HEK293 (cell line): ENCODE results near the gene TRAF3IP1.
"Not testable (repeated sequence)": the region's sequence is repeated elsewhere in the genome, so short reads cannot be mapped to it uniquely, and the experiment has no call there.

Experiments used
- CTCF ChIA-PET: fragments of 350-600 bp; formaldehyde crosslinking; extraction: SDS; loops from one replicate; lab custom pipeline; 2021; ENCODE audit warnings: antibody characterized with exemption; lab: Yijun Ruan, JAX
- POLR2A ChIA-PET: fragments of 300-600 bp; formaldehyde crosslinking; extraction: SDS; loops from one replicate; lab custom pipeline; 2020; ENCODE audit warnings: antibody characterized with exemption, inconsistent platforms; lab: Yijun Ruan, JAX
- H3K27ac ChIP-seq: fragments of 200-500 bp; sonication (Bioruptor generic); 2 replicates; pipeline ENCODE4 v1.5.1; 2014; ENCODE audit warnings: low read depth, low read length, control low read depth, inconsistent platforms; ENCODE audit errors: extremely low read depth
- H3K36me3 ChIP-seq, 2 experiments: fragments of 200-500 bp in 1 of 2; sonication (Bioruptor generic) in 1 of 2; 1 replicate in 1 of 2; 2 replicates in 1 of 2; pipeline ENCODE4 v1.5.1; 2014 to 2017; ENCODE audit warnings: inconsistent platforms in 2 of 2, low read length in 2 of 2; ENCODE audit not compliant: control insufficient read depth in 2 of 2, insufficient read depth in 1 of 2
- H3K4me1 ChIP-seq: fragments of 200-500 bp; sonication (Bioruptor generic); 2 replicates; pipeline ENCODE4 v1.5.1; 2014; ENCODE audit warnings: mild to moderate bottlenecking, low read length, inconsistent platforms; ENCODE audit not compliant: control insufficient read depth, insufficient read depth
- H3K4me3 ChIP-seq: 2 replicates; pipeline ENCODE4 v1.5.1; 2011; ENCODE audit warnings: low read depth, mild to moderate bottlenecking, control low read depth, low read length, moderate library complexity
- H3K9me3 ChIP-seq: fragments of 200-500 bp; sonication (Bioruptor generic); 2 replicates; pipeline ENCODE4 v1.5.1; 2014; ENCODE audit warnings: low read depth, low read length, inconsistent platforms; ENCODE audit not compliant: control insufficient read depth, insufficient read depth
- BCL6B ChIP-seq: fragments of 450-650 bp; formaldehyde crosslinking; IDR thresholded peaks from 2 replicates; pipeline ENCODE4 v1.5.1; 2017; ENCODE audit warnings: missing biosample characterization, missing genetic modification characterization
- CTCF ChIP-seq: fragments of 450-650 bp; formaldehyde crosslinking; IDR thresholded peaks from 2 replicates; pipeline ENCODE4 v1.5.1; 2016; ENCODE audit warnings: missing biosample characterization, missing genetic modification characterization
- MZF1 ChIP-seq: fragments of 450-650 bp; formaldehyde crosslinking; IDR thresholded peaks from 2 replicates; pipeline ENCODE4 v1.5.1; 2017; ENCODE audit warnings: missing biosample characterization, missing genetic modification characterization, borderline replicate concordance
- PRDM1 ChIP-seq: fragments of 450-650 bp; formaldehyde crosslinking; IDR thresholded peaks from 2 replicates; pipeline ENCODE4; 2016; ENCODE audit warnings: missing biosample characterization, missing genetic modification characterization
- RBAK ChIP-seq: fragments of 450-650 bp; formaldehyde crosslinking; IDR thresholded peaks from 2 replicates; pipeline ENCODE4 v1.5.1; 2016; ENCODE audit warnings: missing biosample characterization, missing genetic modification characterization
- SP3 ChIP-seq: fragments of 450-650 bp; formaldehyde crosslinking; IDR thresholded peaks from 2 replicates; pipeline ENCODE4 v1.5.1; 2016; ENCODE audit warnings: missing biosample characterization, missing genetic modification characterization
- ZFHX2 ChIP-seq: fragments of 450-650 bp; formaldehyde crosslinking; conservative IDR thresholded peaks from 2 replicates; pipeline ENCODE4 v1.5.1; 2016; ENCODE audit warnings: missing biosample characterization, missing genetic modification characterization
- ZNF112 ChIP-seq: fragments of 450-650 bp; formaldehyde crosslinking; IDR thresholded peaks from 2 replicates; pipeline ENCODE4 v1.5.0; 2017; ENCODE audit warnings: missing biosample characterization, missing genetic modification characterization
- ZNF132 ChIP-seq: fragments of 450-650 bp; formaldehyde crosslinking; IDR thresholded peaks from 2 replicates; pipeline ENCODE4 v1.5.1; 2017; ENCODE audit warnings: missing biosample characterization, missing genetic modification characterization, borderline replicate concordance
- ZNF155 ChIP-seq: fragments of 450-650 bp; formaldehyde crosslinking; IDR thresholded peaks from 2 replicates; pipeline ENCODE4 v1.5.1; 2016; ENCODE audit warnings: missing biosample characterization, missing genetic modification characterization
- ZNF280D ChIP-seq: fragments of 450-650 bp; formaldehyde crosslinking; IDR thresholded peaks from 2 replicates; pipeline ENCODE4 v1.5.1; 2016; ENCODE audit warnings: missing biosample characterization, missing genetic modification characterization
- ZNF341 ChIP-seq: fragments of 450-650 bp; formaldehyde crosslinking; IDR thresholded peaks from 2 replicates; pipeline ENCODE4; 2016; ENCODE audit warnings: low read depth, missing biosample characterization, missing genetic modification characterization
- ZNF510 ChIP-seq: fragments of 450-650 bp; formaldehyde crosslinking; IDR thresholded peaks from 2 replicates; pipeline ENCODE4 v1.5.1; 2018; ENCODE audit warnings: mild to moderate bottlenecking, missing genetic modification characterization, missing biosample characterization; ENCODE audit not compliant: insufficient replicate concordance
- ZNF596 ChIP-seq: fragments of 450-650 bp; IDR thresholded peaks from 2 replicates; pipeline ENCODE4 v1.5.0; 2018; ENCODE audit warnings: missing biosample characterization, mild to moderate bottlenecking, missing genetic modification characterization, moderate library complexity
- ZNF600 ChIP-seq: fragments of 450-650 bp; formaldehyde crosslinking; IDR thresholded peaks from 2 replicates; pipeline ENCODE4 v1.5.1; 2016; ENCODE audit warnings: missing biosample characterization, missing genetic modification characterization
- ZNF626 ChIP-seq: fragments of 450-650 bp; sonication (Bioruptor Pico); formaldehyde crosslinking; IDR thresholded peaks from 2 replicates; pipeline ENCODE4 v1.5.1; 2018; ENCODE audit warnings: missing biosample characterization, missing genetic modification characterization, inconsistent platforms

Gene TRAF3IP1

GRCh38 chr2:238441262-238442114 is 121.2 kb downstream of the TRAF3IP1 start:
- peak; percentile 28; the same call in 1 of the 2 replicates for TF ChIP-seq ZFHX2
- TF ChIP-seq SP3 = no peak
- peak; percentile 40; the same call in 1 of the 2 replicates for TF ChIP-seq ZNF600 (tag by site-specific recombination)
- no peak for TF ChIP-seq ZNF626 (tag by site-specific recombination)
- peak; percentile 53; the same call in 1 of the 2 replicates for TF ChIP-seq MZF1 (tag by site-specific recombination)
- TF ChIP-seq ZNF341 = peak; percentile 78
- TF ChIP-seq PRDM1 (tag by site-specific recombination) = peak; percentile 59; the same call in 1 of the 2 replicates
- TF ChIP-seq ZNF596 = no peak
- TF ChIP-seq ZNF132 = no peak
- TF ChIP-seq ZNF112 (tag by site-specific recombination) = no peak
- no peak for TF ChIP-seq ZNF155 (tag by site-specific recombination)
- no peak for TF ChIP-seq BCL6B (tag by site-specific recombination)
- TF ChIP-seq ZNF280D (tag by site-specific recombination) = no peak
- no peak for TF ChIP-seq RBAK (tag by site-specific recombination)
- peak; percentile 52; the same call in 1 of the 2 replicates for TF ChIP-seq CTCF (tag by site-specific recombination)
- TF ChIP-seq ZNF510 (tag by site-specific recombination) = no peak
- H3K9me3 ChIP-seq = no peaks in the 10 kb centered on the region
- H3K36me3 ChIP-seq = peaks cover 38 to 71% of the 10 kb centered on the region in 2 experiments
- H3K4me3 ChIP-seq = no peak overlapping the region
- H3K4me1 ChIP-seq = peaks cover 10% of the 10 kb centered on the region
- H3K27ac ChIP-seq = no peak overlapping the region
- ChIA-PET CTCF (interaction anchor here (1.3 kb wide), 1 partner anchor 20 kb away, joined by 4 read pairs; no protein-coding TSS in a partner anchor), POLR2A (no interaction called here)

- H3K36me3 ChIP-seq = peaks cover 34 to 71% of the 10 kb centered on the region in 2 experiments
- H3K9me3 ChIP-seq, H3K4me3 ChIP-seq, H3K4me1 ChIP-seq, POLR2A ChIA-PET, H3K27ac ChIP-seq, CTCF ChIA-PET: not testable (repeated sequence)
These were observed 121.9 kb downstream of the TRAF3IP1 start for GRCh38 chr2:238442257-238442656.
